ENCODE data around the gene IFNK.

The IFNK gene

GRCh38 chr9:27514551-27514950, 9.5 kb upstream of the IFNK start:
- no peak for DNase-seq

GRCh38 chr9:27518006-27518405, 6.1 kb upstream of the IFNK start:
- no peak for DNase-seq

DNA sequence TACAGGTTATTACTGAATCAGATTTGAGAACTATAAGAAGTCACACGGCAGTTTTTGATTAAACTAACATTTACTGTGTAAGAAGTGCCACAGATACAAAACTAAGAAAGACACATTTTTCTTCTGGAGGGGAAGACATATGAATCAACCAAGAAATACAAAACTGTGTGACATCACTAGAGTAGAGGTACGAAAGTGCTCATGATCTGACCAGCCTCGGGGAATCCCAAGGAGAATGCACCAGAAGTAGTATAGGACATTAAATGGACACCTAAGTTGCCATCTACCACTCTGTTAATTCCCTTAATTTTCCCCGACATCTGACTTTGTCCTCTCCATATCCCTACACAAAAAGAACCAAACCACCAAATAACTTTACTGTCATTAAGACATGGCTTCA, 5.3 kb upstream of the IFNK start:
- DNase-seq: no peak

DNA sequence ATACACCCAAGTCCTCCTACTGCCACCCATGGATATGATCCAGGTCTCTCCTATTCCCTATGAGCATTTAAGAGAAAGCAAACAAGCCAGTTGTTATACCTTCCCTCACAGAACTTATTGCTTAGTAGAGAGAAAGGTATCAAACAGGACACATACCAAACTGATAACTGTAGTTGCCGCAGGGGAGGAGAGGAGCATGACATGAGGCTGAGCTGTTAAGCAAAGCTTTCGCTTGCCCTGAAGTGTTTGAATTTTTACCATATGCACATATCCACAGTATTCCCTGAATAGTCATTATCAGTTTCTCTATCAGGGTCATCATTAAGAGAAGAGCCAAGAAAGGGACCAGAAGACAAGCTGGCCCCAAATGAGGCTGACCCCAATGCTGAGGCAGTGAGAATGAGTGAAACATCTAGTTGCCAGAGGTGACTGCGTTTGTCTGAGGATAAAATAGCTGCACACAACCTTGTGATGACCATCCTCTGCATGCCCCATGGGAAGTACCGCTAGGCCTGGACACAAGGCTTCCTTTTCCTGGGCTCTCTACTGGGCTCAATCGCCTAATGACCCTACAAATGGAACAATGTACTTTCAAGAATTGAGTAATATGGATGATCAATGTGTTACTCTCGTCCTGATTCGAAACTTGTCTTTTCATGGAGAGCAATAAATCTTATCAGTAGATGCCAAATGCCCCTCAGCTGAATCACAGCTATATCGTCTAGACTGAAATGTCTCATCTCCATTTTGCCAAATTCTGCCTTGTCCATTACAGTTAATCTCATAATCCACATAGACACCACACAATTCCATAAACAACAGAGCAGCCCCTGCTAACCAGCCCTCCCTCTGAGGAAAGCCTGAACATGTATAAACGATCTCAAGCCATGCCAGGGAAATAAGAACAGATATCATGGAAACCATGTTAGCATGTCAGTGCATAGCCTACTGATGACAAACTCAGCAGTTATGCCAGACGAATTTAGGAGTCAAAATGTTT, 4.3 kb upstream of the IFNK start:
- no peak for DNase-seq

- DNase-seq: no peak
Measured at GRCh38 chr9:27520986-27521385, 3.1 kb upstream of the IFNK start.

- no peak for DNase-seq
Measured at GRCh38 chr9:27523141-27523540, 949 bp upstream of the IFNK start.

GRCh38 chr9:27527702-27528075, 3.6 kb downstream of the IFNK start:
- no peak for DNase-seq

DNA sequence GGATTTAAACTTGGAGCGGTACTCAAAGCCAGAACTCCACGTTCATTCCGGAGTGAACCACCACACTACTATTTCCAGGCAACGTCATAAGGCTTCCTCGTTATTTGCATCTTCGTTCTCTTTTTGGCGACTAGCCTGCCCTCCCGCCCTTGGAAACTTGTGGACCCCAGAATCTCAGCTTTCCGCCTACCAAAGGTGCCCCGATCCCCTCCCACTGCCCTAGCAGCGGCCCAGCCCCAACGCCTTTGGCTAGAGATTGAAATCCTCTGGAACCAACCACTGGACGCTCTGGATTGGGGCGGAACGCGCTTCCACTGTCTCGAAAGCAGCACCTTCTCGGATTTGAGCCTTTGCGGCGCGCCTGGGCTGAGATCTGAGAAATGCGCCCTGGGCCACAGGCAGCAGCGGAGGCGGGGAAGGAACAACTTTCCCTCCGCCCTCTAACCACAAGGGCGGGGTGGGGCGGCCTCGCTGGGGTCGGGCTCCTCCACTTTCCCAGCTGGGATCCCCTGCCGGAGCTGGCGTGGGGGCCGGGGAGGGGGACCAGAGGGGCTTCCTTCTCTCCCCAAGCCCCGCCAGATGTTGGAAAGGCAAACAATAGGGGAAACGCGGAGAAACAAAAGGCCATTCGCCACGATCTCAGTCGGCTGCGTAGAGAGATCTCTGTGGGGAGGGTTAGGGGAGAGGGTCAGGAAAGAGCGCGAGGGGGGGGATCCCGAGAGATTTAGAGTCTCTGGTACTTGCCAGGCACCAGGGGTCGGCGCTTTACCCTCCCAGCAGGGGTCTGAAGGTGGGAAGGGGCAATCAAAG, 4.2 kb downstream of the IFNK start:
- DNase-seq: no peak

- DNase-seq: no peak
Measured at GRCh38 chr9:27528886-27529315, 4.8 kb downstream of the IFNK start.

- DNase-seq: peak; percentile 51
Measured at GRCh38 chr9:27529316-27530278, 5.5 kb downstream of the IFNK start, which contains the start of gene MOB3B. MOB3B (minus strand) TSS chr9:27529814; CDS start chr9:27455550, 74,264 bp downstream.

DNA sequence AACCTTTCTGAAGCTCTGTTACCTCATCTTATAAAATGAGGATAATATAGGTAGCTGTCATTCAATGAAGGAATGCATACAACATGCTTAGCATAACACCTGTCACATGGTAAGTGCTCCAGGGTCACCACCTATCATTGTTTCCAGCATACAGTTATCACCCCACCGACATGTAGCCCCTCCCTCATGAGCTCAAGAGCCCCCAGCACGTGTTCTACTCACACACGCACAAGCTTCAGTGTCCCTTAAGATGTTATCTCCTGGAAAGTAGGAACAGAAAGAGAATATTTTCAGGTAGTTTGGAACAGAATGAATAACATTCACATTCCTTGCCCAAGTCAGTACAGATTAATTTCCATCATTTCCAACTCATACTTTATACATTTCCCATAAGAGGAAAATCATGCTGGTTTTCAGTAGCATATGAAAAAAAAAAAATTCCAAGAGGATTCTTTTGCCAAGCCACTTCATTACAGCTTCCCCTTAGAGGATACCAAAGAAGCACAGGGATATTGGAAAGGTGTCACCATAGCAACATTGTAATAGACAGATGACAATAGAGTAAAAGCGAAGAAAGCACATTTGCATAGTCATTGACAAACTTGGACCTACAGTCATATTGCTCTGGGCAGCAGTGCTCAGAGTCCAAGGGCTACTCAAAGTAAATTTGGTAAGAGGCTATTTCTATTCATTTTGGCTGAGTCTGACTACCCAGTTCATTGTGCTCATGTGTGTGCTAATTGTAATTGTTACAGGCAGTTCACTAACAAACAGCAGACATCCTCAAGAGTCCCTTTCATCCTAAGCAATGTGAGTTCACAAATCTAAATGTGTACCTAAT, 7.0 kb downstream of the IFNK start:
- DNase-seq: no peak

DNA sequence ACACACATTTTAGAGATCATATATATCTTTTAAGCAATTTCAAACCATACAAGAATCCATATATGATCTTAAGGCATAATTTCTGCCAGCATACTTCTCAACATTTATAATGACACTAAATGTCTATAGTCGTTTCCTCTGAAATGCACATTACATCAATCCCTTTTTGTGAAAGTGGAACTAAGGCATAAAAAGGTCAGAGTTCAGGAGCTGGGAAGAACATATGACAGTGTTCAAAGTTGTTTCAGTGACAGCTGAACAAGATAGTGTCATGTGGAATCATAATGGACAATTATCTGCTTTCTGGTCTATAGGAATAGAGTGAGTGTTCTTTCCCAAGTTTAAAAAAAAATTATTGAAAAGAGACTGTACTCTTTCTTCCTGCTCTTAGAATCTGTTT, 8.0 kb downstream of the IFNK start:
- no peak for DNase-seq

DNA sequence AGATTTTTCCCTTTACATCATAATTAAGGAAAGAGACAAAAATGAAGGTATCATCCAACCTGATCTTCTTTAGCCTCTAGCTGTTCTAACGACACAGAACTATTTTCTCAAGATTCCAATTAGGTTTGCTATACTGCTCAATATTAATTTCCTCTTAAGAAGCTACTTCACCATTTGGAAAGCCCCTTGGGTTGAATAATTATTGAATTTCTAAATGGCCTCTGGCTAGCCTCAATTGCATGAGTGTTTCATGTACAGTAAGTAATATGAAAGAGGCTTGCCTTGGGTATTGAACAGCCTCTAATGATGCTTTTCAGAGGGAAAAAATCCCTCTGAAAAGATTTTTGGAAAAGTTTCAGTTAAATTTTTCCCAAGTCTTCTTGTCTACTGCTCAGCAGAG, 9.2 kb downstream of the IFNK start:
- no peak for DNase-seq

- DNase-seq: no peak
Measured at GRCh38 chr9:27534131-27534530, 10.0 kb downstream of the IFNK start.

DNA sequence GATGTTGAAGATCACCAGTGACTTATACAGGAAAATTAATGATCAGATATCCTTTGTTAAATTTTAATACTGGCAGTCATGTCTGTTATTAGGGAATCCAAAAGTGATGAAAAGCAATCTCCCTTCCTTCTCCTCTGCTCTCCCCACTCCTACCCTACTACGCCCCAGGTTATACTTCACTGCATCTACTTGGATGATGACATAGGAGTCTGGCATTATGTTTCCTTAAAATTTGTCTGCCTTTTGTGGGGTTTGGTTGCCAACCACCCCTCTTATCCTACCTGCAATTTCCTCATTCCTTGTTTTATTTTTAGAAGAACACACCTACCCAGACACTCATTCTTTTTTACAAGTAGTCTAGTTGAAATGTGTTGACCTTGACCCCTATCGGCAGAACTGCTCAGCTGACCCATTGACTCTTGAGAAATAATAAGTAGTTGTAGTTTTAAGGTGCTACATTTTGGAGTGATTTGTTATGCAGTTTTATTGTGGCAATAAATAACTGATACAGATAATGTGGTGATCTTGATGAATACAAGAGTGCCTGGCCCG, 10.6 kb downstream of the IFNK start:
- no peak for DNase-seq

DNA sequence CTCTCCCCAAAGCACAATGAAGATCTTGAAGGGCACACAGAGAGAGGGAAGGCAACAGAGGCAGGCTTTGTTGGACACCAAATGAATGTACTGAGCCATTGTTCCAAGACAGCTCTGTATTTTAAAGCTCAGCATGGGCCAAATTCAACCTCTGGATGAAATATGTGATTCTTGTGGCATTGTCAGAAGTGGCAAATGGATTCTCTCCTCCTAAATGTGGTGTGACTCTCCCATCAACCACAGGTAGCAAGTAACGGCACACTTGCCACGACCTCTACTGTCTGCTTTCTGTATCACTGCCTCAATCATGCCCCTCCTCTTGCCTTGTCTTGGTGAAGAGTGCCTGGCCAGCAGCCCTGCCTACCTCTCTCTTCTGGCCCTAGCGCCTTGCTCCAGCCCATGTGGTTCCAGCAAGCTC, 11.6 kb downstream of the IFNK start:
- DNase-seq: no peak

GRCh38 chr9:27536168-27536567, 12.1 kb downstream of the IFNK start:
- DNase-seq: no peak

DNA sequence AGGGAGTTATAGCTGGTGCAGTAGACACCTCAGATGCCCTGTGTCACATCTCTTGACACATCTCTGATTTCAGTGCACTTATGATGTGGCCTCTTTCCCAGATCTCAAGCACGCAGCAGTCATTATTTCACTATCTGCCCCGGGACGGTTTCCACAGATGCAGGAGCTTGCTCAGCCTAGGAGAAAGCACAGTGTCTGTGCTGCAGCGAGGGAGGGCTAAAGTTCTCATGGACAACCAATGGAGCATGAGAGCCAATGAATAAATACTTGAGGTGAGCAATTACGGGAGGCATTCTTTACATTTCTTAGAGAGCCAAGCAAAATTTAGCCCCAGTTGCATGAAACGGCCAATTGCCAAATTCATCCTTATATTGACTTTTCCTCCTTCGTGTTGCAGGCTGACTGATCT, 12.9 kb downstream of the IFNK start:
- DNase-seq: no peak

DNA sequence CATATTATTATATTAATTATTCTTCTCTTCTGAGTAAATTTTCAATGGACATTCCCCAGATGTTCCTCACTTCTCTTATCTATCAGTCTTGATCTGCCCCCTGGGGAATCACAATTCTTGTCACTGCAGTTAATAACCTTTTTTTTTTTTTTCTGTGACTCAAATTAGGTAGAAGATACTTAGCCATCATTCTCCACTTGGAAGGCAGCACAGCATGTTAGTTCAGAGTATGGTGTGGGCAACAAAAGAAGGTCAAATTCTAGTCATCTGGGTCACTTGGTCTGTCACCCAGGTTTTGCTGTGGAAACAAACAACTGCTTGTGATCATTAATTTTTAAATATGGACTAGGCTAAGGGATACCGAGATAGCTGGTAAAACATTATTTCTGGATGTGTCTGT, 13.7 kb downstream of the IFNK start:
- no peak for DNase-seq

DNA sequence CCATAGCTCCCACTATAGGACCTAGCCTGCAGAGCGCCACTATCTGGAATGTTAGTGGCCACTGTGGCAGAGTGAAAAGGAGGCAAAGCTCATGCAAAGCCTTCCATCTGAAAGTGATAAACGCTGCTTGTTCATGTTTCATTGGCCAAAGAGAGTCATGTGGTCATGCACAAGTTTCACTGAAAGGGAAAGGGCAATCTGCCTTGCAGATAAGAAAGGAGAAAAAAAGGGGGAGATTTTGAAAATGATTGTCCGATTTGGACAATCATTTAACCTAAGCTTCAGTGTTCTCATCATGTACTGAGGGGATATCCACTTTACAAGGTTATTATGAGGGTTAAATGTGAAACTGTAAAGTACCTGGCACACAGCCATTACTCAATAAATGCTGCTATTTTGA, 14.6 kb downstream of the IFNK start:
- DNase-seq: no peak
